A549 (cell line): Measurements from ENCODE around the gene LRCOL1.

Experiments
- CTCF ChIP-seq: fragments of >200 bp; sonication (Bioruptor Twin); formaldehyde crosslinking; IDR thresholded peaks from 3 replicates; pipeline ENCODE4 v1.5.1; 2016
- REST ChIP-seq: fragments of 200-600 bp; sonication (generic); IDR thresholded peaks from 2 replicates; pipeline ENCODE4 v1.6.1; 2016; ENCODE audit warnings: antibody characterized with exemption, mild to moderate bottlenecking, moderate library complexity

GRCh38 chr12:132572106-132572505, 38.3 kb downstream of the LRCOL1 start:
- TF ChIP-seq CTCF (no peak), REST (no peak)
